ENCODE data around the gene ZBTB46. TPM values are rescaled to one million over a fixed set of nuclear protein-coding genes. Genes with fewer than 3 reads are reported as not detected.
A peak's percentile ranks its signal among the peaks of the same experiment; 100 is the strongest.

The ZBTB46 gene
- total RNA-seq, 1 donor from 2014 or later = 0.53 TPM

DNA sequence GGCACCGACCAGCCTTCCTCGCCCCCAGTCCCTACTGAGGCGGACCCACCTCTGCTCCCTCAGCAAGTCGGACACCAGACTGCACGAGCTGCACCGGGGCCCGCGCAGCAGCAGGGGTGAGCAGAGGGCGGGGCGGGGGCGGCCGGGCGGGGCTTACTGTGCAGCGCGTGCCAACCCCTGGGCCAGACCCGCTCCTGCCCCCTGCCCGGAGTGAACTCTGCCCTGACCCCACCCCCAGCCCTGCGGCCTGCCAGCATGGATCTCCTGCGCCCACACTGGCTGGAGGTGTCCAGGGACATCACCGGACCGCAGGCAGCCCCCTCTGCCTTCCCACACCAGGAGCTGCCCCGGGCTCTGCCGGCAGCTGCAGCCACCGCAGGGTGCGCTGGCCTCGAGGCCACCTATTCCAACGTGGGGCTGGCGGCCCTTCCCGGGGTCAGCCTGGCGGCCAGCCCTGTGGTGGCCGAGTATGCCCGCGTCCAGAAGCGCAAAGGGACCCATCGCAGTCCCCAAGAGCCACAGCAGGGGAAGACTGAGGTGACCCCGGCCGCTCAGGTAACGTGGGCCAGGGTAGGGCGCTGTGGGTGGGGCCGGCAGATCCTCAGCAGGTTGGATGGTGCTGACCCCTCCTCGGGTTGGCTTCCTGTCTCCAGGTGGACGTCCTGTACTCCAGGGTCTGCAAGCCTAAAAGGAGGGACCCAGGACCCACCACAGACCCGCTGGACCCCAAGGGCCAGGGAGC is 92.9 kb downstream of the ZBTB46 start:
- Histone ChIP-seq H3K27me3 (ENCODE audit: control insufficient read depth, insufficient read depth, low read length) (no peaks in the 10 kb centered on the region), H3K36me3 (ENCODE audit: control insufficient read depth, insufficient read depth, low read length) (peaks cover 22% of the 10 kb centered on the region), H3K4me3 (ENCODE audit: low read depth, low read length) (peak overlapping the region; percentile 23)
- DNase-seq (ENCODE audit: low read depth) (no peak), FAIRE-seq (no peak)
- TF ChIP-seq, protein P1, sequence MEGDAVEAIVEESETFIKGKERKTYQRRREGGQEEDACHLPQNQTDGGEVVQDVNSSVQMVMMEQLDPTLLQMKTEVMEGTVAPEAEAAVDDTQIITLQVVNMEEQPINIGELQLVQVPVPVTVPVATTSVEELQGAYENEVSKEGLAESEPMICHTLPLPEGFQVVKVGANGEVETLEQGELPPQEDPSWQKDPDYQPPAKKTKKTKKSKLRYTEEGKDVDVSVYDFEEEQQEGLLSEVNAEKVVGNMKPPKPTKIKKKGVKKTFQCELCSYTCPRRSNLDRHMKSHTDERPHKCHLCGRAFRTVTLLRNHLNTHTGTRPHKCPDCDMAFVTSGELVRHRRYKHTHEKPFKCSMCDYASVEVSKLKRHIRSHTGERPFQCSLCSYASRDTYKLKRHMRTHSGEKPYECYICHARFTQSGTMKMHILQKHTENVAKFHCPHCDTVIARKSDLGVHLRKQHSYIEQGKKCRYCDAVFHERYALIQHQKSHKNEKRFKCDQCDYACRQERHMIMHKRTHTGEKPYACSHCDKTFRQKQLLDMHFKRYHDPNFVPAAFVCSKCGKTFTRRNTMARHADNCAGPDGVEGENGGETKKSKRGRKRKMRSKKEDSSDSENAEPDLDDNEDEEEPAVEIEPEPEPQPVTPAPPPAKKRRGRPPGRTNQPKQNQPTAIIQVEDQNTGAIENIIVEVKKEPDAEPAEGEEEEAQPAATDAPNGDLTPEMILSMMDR (IDR thresholded peaks at IDR 0.05; ENCODE audit: insufficient read depth, low read length, severe bottlenecking) = no peak

DNA sequence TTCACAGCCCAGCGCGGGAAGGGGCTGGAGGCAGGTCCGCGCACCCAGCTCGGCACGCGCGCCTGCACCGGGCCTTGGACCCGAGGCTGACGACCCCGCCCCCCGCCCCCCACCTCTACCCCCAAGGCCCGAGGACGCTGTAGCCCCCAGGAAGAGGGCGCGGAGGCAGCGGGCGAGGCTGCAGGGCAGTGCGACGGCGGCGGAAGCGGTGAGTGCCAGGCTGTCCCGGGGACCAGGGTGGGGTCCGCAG is 93.4 kb downstream of the ZBTB46 start:
- Histone ChIP-seq H3K4me3 (ENCODE audit: low read depth, low read length) (peak overlapping the region; percentile 23), H3K36me3 (ENCODE audit: control insufficient read depth, insufficient read depth, low read length) (peaks cover 19% of the 10 kb centered on the region), H3K27me3 (ENCODE audit: control insufficient read depth, insufficient read depth, low read length) (no peaks in the 10 kb centered on the region)
- FAIRE-seq = no peak
- TF ChIP-seq, protein P1 (IDR thresholded peaks at IDR 0.05; ENCODE audit: insufficient read depth, low read length, severe bottlenecking) = no peak
- no peak for DNase-seq (ENCODE audit: low read depth)

DNA sequence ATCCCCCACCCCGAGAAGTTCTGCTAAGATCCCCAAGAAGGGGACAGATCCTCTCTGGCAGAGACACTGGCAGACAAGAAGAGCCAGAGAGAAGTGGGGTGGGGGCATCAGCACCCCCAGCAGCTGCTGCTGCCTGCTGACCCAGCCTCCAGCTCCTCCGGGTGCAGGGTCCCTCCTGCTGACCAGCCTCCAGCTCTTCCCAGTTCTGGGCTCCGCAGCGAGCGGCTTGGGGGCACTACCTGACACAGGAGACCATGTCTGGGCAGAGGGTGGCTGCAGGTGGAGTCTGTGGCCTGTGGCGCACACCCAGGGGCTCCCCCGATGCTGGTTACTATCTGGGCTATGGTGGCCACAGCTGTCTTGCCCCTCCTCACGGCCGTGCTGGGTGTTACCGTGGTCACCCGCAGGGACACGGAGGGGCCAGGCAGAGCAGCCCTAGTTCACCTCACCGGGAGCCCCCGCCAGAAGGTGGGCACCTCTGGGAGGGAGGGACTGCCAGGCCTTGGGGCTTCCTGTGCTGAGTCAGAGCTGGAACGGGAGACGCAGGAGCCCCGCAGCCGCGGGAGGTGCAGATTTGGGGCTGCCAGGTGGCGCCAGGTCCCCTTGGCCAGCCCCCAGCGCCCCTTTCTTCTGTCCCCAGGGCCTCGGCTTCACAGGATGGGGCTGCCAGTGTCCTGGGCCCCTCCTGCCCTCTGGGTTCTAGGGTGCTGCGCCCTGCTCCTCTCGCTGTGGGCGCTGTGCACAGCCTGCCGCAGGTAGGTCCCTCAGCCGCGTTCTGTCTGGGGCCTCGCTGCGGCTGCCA is 94.0 kb downstream of the ZBTB46 start:
- TF ChIP-seq, protein P1 (IDR thresholded peaks at IDR 0.05; ENCODE audit: insufficient read depth, low read length, severe bottlenecking) = no peak
- Histone ChIP-seq H3K27me3 (ENCODE audit: control insufficient read depth, insufficient read depth, low read length) (no peaks in the 10 kb centered on the region), H3K4me3 (ENCODE audit: low read depth, low read length) (no peak overlapping the region), H3K36me3 (ENCODE audit: control insufficient read depth, insufficient read depth, low read length) (peaks cover 15% of the 10 kb centered on the region)
- DNase-seq (ENCODE audit: low read depth) (no peak), FAIRE-seq (no peak)

DNA sequence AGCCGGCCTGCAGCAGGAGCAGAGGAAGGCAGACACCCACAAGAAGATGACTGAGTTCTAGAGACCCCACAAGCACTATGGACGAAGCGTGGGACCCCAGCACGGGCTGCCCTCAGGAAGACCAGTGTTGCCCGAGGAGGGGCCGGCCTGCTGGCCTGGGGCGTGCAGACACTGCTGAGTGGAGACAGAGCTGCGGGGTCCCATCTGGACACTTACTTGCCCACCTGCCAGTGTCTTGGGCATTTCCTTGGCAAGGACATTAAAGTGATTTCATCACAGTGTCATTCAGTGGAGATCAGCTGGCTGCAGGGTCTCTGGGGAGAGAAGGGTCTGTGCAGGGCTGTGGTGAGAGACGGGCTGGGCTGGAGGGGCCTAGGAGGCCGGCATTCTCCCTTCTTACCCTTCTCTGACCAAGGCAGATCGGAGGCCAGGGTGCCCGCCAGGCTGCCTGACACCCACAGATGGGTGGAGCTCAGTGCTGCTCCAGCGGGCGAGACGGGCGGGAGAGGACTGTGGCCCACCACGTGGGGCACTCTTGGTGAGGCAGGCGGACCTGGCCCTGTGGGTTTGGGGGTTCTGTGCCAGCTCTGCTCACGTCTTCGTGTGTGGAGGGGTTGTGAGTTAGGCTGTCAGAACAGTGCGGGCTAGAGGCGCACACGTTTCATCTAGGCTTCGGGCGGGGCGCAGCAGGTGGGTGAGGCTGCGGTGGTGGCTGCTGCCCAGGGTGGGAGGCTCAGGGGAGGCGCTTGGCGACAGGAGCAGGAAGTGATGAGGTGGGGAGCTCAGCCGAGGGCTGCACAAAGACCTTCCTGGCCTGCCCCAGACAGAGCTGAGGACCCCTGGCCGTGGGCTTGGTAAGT is 95.0 kb downstream of the ZBTB46 start, which contains the start of gene LIME1:
Gene LIME1 (plus strand): TSS at position 806 of the 860 bp plus-strand sequence. CDS start 886 bp downstream, outside the sequence.
- H3K36me3 ChIP-seq (ENCODE audit: control insufficient read depth, insufficient read depth, low read length) = peaks cover 10% of the 10 kb centered on the region
- no peak within 1 kb of the TSS for H3K4me3 ChIP-seq (ENCODE audit: low read depth, low read length)
- H3K27me3 ChIP-seq (ENCODE audit: control insufficient read depth, insufficient read depth, low read length) = no peaks in the 10 kb centered on the region
- TF ChIP-seq, protein P1 (IDR thresholded peaks at IDR 0.05; ENCODE audit: insufficient read depth, low read length, severe bottlenecking) = no peak
- FAIRE-seq = no peak
- DNase-seq (ENCODE audit: low read depth) = no peak

DNA sequence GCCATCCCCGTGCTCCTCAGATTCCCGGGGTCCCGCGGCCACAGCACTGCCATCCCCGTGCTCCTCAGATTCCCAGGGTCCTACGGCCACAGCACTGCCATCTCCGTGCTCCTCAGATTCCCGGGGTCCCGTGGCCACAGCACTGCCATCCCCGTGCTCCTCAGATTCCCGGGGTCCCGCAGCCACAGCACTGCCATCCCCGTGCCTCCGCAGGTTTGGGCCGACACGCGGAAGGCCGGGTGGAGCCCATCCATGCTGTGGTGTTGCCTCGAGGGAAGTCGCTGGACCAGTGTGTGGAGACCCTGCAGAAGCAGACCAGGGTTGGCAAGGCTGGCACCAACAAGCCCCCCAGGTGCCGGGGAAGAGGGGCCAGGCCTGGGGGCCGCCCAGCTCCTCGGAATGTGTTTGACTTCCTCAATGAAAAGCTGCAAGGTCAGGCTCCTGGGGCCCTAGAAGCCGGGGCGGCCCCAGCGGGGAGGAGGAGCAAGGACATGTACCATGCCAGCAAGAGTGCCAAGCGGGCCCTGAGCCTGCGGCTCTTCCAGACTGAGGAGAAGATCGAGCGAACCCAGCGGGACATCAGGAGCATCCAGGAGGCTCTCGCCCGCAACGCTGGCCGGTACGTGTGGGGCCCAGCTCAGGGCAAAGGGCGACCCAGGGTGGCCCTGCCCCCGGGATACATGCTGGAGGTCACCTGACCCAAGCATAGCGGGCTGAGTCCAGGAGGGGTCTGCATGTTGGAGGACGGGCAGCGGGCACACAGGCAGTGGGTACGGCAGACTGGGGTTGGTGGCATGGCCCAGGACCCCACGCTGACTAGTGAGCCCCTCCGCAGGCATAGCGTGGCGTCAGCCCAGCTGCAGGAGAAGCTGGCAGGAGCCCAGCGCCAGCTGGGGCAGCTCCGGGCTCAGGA is 95.9 kb downstream of the ZBTB46 start:
- TF ChIP-seq, protein P1 (IDR thresholded peaks at IDR 0.05; ENCODE audit: insufficient read depth, low read length, severe bottlenecking) = no peak
- FAIRE-seq (no peak), DNase-seq (ENCODE audit: low read depth) (no peak)

More for the DNA sequence above, 95.9 kb downstream of the ZBTB46 start:
- H3K36me3 ChIP-seq (ENCODE audit: control insufficient read depth, insufficient read depth, low read length) = peaks cover 11% of the 10 kb centered on the region
- no peak overlapping the region for H3K4me3 ChIP-seq (ENCODE audit: low read depth, low read length)
- no peaks in the 10 kb centered on the region for H3K27me3 ChIP-seq (ENCODE audit: control insufficient read depth, insufficient read depth, low read length)
